Purkinje cell (primary cell): ENCODE results near the gene DBN1. TPM values are rescaled to one million over a fixed set of nuclear protein-coding genes. Genes with fewer than 3 reads are reported as not detected.

Experiments
- polyA plus RNA-seq: library from polyadenylated mRNA; unstranded; fragments of >200 nt; fragmentation: Nextera tagmentation; gene quantifications from 2 replicates; pipeline ENCODE4 v1.2.1, GENCODE V29; 2014

Gene DBN1
- polyA plus RNA-seq, result 2.5 and 5.6 TPM in 2 replicates

DNA sequence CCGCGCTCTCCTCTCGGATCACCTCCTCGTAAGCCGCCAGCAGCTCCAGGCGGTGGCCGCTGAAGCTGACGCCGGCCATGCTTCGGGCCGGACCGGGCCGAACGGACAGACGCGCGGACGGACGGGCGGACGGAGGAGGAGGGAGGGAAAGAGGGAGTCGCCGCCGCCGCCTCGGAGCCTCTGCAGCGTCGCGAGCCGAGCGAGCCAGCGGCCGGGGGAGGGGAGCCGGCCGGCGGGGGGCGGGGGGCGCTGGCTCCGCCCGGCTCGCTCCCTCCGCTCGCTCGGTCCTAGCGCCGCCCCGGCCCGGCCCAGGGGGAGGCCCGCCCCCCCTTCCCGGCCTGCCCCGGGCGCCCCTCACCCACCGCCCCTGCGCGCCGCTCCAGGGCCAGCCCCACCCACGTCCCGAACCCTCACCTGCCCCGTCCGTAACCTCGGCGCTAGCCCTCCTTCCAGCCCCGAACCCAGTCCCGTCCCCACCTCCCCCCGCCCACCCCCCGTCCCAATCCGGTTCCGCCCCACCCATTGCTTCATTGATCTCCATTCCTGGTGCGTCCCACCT is at the start of gene DBN1:
TSS of gene DBN1 (minus strand) at position 192 of the 559 bp plus-strand sequence. CDS start at position 79, 113 bp downstream.

DNA sequence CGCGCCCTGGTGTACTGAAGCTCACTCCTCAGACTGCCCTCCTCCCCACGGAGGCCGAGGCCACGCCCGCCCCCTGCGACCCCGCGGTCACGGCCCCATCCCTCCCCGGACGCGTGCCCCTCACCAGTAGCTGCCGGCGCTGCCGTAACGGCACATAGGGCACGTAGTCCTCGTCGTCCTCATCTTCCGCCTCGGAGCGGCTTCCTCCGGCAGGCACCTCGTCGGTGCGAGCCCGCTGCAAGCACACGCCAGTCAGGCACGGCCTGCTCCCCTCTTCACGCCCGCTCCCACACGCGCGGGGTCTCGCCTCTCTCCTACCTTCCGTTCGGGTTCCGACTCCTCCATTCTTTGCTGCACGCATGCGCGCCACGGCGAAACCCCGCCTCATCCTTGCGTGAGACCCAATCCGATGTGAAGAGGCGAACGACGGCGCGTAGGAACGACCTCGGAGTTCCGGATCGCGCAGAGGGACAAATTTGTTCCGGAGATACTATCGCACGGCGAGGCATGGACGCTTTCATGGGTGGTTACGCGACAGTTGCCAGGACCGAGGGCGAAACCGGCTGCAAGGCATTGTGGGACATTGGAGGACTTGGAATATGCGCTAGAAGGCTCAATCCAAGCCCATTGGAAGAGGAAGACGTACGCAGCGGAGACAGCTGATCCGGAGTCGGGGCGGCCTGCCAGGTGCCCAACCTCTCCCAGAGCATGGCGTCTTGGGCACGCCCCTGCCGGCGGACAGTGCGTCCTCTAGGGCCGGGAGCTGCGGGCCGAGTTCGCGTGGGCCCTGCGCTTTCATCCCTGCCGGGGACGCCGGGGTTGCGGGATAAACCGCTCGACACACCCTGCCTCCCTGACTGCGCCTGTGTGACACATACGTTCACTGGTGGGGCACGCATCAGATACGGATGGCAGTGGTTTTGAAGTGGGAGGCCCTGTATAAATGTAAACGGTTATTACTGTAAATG is 43.5 kb upstream of the DBN1 start, which contains the start of gene DDX41:
TSS of gene DDX41 (minus strand) at position 361 of the 968 bp plus-strand sequence. CDS start at position 345, 16 bp downstream.

DNA sequence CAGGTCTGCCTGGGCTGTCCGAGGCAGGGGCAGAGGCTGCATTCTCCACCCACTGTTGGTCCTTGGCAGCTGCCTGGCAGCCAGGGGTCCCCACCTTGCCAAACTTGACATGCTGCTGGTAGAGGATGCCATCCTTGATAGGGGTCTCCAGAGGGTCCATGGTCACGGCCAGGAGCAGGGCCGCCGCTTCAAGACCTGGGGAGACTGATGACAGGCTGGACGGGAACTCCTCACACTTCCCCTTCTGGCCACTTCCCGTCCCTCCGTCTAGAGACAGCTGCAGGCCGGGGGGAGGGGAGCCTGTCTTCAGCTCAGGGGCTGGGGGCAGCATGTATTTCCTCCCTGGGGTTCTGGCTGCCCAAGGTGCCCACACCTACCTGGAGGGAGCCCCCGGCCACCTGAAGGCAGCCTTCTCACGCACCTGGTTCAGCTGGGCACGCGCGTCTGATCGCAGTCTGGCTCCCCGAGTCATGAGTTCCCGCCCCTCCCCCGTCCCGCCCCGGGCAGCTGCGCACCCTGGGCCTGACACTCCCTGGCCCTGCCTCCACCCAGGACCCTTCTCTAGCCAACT is 36.0 kb upstream of the DBN1 start, which contains the start of gene DOK3:
TSS of gene DOK3 (minus strand) at position 446 of the 571 bp plus-strand sequence. CDS start at position 160, 286 bp downstream.

DNA sequence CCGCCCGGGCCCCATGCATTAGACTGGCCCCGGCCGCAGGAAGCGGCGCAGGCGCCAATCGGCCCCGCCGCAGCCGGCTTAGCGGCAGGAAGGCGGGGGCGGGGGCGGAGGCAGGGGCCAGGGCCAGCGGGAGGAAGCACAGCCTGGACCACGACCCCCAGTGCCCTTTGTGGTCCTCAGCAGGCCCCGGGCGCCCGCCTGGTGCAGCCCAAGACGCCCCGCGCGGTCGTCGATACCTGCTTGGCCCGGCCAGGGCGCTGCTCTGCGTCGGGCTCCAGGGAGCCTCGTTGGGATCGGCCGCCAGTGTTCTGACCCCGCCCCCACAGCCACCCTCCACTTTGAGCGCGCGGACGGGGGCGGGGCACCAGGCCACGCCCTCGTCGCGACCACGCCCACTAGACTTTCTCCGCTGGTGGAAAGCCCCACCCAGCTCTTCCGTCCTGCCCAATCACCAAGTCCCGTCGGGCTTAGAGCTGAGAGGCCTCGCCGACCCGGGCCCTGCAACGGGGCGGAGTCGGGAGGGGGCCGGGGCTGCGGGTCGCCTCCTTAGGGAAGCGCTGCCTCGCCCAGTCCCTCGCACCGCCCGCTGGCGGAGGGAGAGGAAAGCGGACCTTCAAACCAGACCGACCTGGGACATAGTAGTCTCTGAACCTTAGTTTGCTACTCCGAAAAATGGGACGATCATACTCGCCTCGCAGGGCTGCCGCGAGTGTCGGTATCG is 24.0 kb upstream of the DBN1 start, which contains the start of gene PDLIM7:
TSS of gene PDLIM7 (minus strand) at position 313 of the 721 bp plus-strand sequence. CDS start 1,092 bp downstream, outside the sequence.

DNA sequence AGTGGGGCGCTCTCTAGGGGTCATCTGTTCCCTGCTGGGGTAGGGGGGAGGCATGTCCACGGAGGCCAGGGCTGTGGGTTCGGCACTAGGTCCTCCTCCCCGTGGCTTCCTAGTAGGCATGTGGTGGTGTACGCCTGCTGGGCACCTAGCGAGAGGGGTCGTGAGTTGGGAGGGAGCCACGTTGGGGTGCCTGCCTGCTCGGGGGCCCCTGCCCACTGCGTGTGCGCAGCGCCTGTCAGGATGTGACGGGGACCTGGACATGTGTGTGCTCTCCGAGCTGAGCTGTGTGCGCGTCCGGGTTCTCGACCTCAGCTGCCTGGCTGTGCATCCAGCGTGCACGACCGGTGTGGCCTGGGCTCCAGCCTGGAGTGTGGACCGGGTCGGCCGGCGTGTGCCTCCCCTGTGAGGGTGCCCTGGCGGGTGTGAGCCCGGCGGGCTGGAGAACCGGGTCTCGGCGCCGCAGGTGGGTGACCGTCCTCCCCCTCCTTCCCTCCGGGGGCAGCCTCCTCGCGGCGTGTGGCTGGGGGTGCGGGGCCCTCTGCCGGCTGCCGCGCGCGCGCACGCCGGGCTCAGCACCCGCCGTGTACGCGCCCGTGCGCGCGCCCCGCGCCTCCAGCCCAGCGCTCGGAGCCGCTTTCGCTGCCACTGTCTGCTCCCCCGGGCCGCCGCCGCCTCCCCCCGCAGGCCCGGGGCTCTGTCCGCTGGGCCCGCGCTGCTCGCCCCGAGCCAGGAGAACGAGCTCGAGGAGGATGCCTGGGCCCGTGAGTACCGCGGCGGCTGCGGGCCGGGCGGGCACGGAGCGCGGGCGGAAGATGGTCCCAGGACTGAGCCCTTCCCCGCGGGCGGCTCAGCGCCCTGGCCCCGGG is 27.0 kb downstream of the DBN1 start, which contains the start of gene PRR7:
TSS of gene PRR7 (plus strand) at position 615 of the 866 bp plus-strand sequence. CDS start 8,254 bp downstream, outside the sequence.

DNA sequence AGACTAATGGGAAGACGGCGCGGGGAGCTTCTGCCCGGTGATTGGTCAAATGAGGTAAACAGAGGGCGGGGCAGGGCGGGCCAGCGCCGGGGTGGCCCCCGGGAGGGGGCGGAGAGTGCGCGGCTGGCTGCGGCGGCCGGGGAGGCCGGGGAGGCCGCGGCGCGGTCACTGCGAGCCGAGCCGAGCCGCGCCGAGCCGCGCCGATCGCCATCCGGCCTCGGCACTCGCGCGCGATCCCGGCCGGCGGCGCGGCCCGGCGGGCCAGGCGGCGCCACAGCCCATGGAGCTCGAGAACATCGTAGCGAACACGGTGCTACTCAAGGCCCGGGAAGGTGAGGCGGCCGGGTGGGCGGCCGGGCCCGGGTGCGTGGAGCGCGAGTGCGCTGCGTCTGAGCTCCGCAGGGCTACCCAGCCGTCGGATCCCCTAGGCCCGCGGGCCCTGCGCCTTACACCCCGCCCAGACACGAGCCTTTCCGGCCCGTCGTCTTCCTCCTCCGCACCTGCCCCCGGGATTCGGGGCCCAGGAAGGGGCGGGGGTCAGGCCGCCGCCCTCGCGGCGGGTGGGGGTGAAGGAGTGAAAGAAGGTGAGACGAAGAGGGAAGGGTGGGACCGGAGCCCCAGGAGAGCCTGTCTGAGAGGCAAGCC is 46.7 kb downstream of the DBN1 start, which contains the start of gene GRK6:
TSS of gene GRK6 (plus strand) at position 111 of the 645 bp plus-strand sequence. CDS start at position 281, 170 bp downstream.

DNA sequence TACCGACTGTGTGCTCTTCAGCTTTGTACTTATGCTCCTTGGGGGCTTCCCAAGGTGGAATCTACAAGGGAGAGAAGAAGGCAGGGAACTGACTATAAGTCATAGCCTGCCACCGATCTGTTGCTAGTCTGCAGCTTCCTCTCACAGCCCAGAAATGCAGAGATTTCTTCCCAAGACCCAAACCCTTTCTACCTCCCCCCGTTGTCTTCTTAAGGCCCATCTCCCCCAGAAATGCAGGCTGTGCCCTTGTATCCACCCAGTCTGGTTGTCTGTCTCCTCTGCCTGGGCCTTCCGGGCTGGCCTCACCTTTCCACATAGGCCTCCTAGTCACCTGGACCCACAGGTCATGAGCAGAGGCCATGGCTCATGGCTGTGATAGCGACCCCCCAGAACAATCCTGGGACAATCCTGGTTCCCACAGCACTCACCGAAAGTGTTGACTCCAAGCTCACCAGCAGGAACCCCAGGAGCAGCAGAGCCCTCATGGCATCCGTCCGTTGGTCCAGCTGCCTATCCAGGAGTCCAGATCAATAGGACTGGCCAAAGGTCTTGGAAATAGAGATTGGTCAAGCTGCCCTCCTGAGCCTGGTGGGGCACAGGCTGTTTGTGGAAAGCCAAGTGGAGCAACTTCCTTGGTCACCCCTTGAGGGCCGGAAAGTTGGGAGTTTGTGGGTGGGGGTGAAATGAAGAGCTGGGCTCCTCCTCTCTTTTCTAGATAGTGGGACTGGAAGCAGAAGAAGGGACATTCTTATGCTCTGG is 64.2 kb downstream of the DBN1 start, which contains the start of gene F12:
TSS of gene F12 (minus strand) at position 522 of the 759 bp plus-strand sequence. CDS start at position 485, 37 bp downstream.

Other genes with a start within 250 kb of the DBN1 start
- gene RAB24, start 169.9 kb downstream of the DBN1 start, polyA plus RNA-seq, result 14.6 and 21.9 TPM in 2 replicates
- gene PRELID1, start 169.8 kb downstream of the DBN1 start, polyA plus RNA-seq, result 44.8 and 48.3 TPM in 2 replicates
- not detected in 2 replicates for gene MXD3, start 161.7 kb downstream of the DBN1 start, polyA plus RNA-seq
- 8.0 and 18.3 TPM in 2 replicates for gene LMAN2, start 122.0 kb downstream of the DBN1 start, polyA plus RNA-seq
- gene RGS14, start 115.7 kb downstream of the DBN1 start, polyA plus RNA-seq, result 0.63 and 2.1 TPM in 2 replicates
- gene SLC34A1, start 89.2 kb downstream of the DBN1 start, polyA plus RNA-seq, result not detected in 2 replicates
- not detected in 2 replicates for gene PFN3, start 73.0 kb downstream of the DBN1 start, polyA plus RNA-seq
- gene F12, start 64.1 kb downstream of the DBN1 start, polyA plus RNA-seq, result 1.3 and 2.0 TPM in 2 replicates
- gene GRK6, start 47.0 kb downstream of the DBN1 start, polyA plus RNA-seq, result 1.3 and 5.0 TPM in 2 replicates
- gene PRR7, start 26.8 kb downstream of the DBN1 start, polyA plus RNA-seq, result not detected in 2 replicates
- gene PDLIM7, start 24.0 kb upstream of the DBN1 start, polyA plus RNA-seq, result 0.52 TPM in 1 of 2 replicates, not detected in the other
- 0.44 and 0.84 TPM in 2 replicates for gene DOK3, start 36.2 kb upstream of the DBN1 start, polyA plus RNA-seq
- gene DDX41, start 43.3 kb upstream of the DBN1 start, polyA plus RNA-seq, result 31.1 and 33.8 TPM in 2 replicates
- gene FAM193B, start 80.9 kb upstream of the DBN1 start, polyA plus RNA-seq, result 9.3 and 14.3 TPM in 2 replicates
- gene TMED9, start 118.6 kb upstream of the DBN1 start, polyA plus RNA-seq, result 12.0 and 13.3 TPM in 2 replicates
- gene B4GALT7, start 126.5 kb upstream of the DBN1 start, polyA plus RNA-seq, result 5.8 and 10.8 TPM in 2 replicates